HG03558 (cell line): Measurements from ENCODE around the gene DEFB123.

ENCODE experiments used
- ATAC-seq: cut with Tn5 transposase; IDR thresholded peaks from one replicate; pipeline ENCODE4 v1.9.1; 2021; ENCODE audit warnings: moderate number of reproducible peaks; ENCODE audit not compliant: unreplicated experiment; ENCODE audit errors: extremely low read depth

The DEFB123 gene

GRCh38 chr20:31473331-31474096 is 33.1 kb downstream of the DEFB123 start:
- ATAC-seq, result no peak

GRCh38 chr20:31474097-31474436 is 33.6 kb downstream of the DEFB123 start:
- peak; percentile 37 for ATAC-seq

DNA sequence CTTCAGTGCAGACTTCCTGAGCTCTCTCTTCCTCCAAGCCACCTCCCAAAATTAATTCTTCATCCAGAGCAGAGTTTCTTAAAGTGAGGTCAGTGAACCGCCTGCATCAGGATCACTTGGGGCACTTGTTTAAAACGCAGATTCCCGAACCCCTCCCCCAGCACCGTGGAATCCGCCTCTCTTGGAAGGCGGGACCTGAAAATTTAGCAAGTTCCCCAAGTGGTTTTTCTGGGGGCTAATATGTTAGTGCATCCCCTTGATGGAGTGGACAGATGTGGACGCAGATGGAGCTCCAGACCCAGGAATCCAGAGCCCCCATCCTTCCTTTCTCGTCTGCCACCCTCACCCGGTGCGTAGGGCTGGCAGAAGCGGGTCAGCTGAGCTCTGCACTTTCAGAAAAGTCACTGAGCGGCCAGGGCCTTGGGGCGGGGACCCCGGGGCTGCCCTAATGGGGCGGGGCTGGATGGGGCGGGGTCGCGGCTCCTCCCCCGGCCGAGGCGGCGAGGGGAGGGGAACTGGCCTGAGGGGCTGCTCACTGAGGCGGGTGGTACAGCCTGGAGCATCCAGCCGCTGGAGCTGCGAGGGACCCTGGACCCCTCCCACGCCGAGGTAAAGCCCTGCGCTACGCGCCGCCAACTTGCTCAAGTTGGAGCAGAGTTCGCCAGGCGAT is 34.5 kb downstream of the DEFB123 start, which contains the start of the genes DEFB124 and REM1:
Gene DEFB124, minus strand, starts transcription at position 370 of the 670 bp plus-strand sequence. CDS start 2,114 bp downstream, outside the sequence.
Gene REM1, plus strand, starts transcription at position 531 of the 670 bp plus-strand sequence. CDS start 1,158 bp downstream, outside the sequence.
- ATAC-seq, result no peak

DNA sequence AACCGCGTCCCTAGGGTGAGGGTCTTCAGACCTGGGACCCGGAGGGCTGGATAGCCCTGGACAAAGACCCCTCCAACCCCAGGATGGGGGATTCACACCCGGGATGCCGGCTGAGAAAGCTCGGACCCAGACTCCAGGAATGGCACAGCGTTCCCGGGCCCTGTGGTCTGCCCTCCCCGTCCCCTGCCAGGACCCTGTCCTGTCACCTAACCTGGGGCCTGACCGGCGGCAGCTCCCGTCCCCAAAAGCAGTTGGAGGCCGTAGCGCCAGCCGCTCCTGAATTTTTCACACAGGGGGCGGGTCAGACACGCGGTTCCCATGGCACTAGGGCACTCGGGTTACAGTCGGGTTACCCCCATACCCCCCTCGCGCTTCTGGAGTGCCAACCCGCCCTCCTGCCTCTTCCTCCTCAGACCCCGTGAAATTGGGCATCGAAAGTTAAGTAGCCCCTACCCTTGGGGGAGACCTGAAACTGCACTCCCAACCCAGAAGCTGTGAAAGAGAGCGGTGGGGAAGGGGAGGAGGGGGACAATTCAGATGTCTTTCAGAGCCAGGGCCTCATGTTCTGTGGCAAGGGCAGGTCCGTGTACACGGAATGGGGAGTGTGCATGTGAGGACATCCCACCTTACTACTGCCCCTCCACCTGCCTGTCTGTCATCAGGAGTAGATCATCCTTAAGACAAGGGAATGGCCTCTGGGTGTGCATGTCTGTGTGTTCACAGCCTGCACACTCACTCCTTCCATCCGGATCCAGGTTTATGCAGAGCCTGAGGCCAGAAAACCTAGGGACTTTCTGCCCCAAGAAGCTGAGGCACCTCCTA is 35.3 kb downstream of the DEFB123 start:
- no peak for ATAC-seq

- no peak for ATAC-seq
Measured at GRCh38 chr20:31476294-31476585, 35.8 kb downstream of the DEFB123 start.

GRCh38 chr20:31476643-31477215 is 36.3 kb downstream of the DEFB123 start:
- ATAC-seq, result no peak

- ATAC-seq, result no peak
Measured at GRCh38 chr20:31484001-31484400, 43.6 kb downstream of the DEFB123 start.

DNA sequence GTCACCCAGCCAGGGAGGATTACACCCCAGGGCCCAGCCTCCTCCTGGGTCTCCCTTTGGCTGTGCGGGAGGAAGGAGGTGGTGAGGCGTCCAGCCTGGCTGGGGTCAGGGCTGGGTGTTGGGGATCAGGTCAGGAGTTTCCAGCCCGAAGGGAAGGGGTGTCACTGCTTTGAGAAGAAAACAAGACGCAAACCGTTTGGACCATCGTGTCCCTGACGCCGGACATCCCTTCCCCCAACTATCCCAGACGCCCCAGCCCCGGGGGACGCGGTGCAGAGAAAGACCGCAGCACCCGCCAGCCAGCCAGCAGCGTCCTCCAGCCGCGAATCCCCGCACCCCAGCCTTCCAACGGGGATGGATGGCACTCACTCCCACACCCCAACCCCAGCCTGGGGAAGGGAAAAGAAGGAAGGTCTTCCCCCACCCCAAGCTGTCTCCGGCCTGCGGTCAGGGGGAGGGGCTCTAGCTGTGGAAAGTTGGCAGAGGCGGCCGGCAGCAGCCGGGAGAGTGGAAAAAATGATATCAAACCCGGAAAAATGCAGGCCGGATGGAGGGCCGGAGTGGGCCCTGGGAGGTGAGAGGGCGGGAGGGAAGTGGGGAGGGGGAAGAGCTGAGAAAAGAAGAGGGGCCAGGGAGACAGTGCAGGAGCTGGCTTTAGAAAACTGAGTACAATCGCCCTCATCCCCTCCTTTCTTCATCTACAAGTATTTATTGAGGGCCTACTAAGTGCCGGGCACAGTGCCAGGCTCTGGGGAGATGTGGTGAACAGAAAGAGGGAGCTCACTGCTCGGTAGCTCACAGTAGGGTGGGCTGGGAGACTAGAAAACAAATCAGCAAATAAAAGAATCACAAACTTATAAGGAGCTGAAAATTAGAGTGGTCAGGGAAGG is 45.3 kb downstream of the DEFB123 start:
- ATAC-seq, result no peak

GRCh38 chr20:31488115-31488514 is 47.7 kb downstream of the DEFB123 start:
- no peak for ATAC-seq

DNA sequence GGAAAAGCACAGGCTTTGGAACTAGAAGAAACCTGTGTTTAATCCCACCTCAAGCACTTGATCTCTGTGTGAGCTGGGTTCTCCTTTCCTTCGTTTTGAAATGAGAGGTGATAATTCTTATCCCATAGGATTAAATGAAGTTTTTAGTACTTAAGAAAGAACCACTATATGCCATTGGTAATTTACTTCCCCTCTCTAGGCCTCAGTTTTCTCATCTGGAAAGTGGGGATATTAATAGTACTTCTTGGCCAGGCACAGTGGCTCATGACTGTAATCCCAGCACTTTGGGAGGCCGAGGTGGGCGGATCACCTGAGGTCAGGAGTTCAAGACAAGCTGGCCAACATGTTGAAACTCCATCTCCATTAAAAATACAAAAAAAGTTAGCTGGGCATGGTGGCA is 48.7 kb downstream of the DEFB123 start:
- ATAC-seq, result no peak

- ATAC-seq, result no peak
Measured at GRCh38 chr20:31490752-31491151, 50.3 kb downstream of the DEFB123 start.

DNA sequence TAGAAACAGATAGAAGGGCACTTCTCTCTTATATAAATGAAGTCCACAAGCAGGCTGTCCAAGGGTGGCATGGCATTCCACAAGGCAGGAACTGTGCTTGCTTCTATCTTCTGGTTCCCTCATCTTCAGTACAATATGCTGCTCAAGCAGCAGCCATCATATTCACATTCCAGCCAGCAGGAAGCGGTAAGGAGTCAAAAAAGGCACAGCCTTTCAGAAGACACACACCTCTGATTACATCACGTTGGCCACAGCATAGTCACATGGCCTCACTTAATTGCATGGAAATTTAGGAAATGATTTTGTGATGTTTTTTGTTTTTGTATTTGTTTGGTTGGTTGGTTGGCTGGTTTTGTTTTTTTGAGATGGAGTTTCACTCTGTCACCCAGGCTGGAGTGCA is 53.7 kb downstream of the DEFB123 start:
- ATAC-seq, result no peak

- no peak for ATAC-seq
Measured at GRCh38 chr20:31496761-31497295, 56.4 kb downstream of the DEFB123 start.

- no peak for ATAC-seq
Measured at GRCh38 chr20:31497838-31498540, 57.6 kb downstream of the DEFB123 start.
